Activated T-cell treated with anti-CD3 and anti-CD28 coated beads for 1 hour (primary cell): ENCODE data around the gene LCN2.
A peak's percentile ranks its signal among the peaks of the same experiment; 100 is the strongest.
"Not testable (repeated sequence)": the region's sequence is repeated elsewhere in the genome, so short reads cannot be mapped to it uniquely, and the experiment has no call there.

Experiments used
- DNase-seq: peaks from one replicate; pipeline ENCODE4 v3.0.0-alpha.2; 2020; ENCODE audit warnings: low read depth

The LCN2 gene

DNA sequence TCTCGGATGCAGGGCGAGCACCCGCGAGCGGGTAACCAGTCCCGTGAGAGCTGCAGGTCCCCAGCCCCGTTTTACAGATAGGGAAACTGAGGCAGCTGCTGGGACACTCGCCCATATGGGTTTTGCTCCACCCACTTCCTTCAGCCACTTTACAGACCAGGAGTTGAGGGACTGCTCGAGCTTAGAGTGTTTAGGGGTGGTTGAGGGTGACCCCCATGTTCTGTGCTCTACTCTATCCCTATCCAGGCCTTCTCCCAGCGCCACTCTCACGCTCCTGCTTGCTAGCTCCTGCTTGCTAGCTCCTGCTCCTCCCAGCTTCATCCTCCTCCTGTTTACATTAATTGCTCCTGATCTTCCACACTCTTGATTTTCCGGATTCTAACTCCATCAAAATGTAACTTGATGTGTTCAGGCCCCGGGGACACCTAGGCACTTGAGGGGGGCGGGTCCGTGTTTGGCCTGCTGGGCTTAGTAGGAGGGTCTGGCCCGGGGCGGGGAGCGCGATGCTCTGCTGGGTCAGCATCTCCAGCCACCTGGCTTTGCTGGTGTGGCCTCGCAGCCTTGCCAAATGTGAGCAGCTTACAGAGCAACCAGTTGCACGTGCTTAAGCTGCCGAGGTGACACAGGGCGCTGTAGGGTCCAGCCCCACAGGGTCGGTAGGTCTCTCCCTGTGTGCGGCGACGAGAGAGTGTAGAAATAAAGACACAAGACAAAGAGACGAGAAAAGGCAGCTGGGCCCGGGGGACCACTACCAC lies 20.2 kb upstream of the LCN2 start:
- DNase-seq = no peak

DNA sequence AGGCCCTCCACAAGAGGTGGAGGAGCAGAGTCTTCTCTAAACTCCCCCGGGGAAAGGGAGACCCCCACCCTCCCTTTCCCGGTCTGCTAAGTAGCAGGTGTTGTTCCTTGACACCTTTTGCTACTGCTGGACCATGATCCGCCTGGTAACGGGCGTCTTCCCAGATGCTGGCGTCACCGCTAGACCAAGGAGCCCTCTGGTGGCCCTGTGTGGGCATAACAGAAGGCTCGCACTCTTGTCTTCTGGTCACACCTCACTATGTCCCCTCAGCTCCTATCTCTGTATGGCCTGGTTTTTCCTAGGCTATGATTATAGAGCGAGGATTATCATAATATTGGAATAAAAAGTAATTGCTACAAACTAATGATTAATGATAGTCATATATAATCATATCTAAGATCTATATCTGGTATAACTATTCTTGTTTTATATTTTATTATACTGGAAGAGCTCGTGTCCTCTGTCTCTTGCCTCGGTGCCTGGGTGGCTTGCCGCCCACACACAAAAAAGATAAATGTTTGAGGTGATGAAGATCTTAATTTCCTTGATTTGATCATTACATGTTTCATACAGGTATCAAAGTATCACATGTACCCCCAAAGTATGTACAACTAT lies 19.2 kb upstream of the LCN2 start:
- peak; percentile 23 for DNase-seq

DNA sequence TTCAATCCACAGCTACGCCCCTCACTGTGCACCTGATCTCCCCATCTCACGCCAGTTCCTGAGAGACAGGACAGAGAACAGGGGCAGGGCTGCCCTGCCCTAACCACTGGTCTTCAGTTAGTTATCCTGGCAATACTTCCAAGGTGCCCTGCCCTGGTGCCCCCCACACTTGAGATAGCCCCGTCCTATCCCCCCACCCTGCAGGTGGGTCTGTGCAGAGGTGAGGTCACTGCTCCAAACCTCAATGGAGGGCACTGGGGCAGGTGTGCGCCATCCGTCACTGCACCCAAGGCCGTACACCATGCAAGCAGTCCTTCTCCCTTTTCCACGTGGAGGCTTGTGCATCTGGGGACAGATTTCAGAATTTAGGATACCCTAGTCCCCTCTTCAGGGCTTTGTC lies 18.6 kb upstream of the LCN2 start:
- not testable (repeated sequence) for DNase-seq

DNA sequence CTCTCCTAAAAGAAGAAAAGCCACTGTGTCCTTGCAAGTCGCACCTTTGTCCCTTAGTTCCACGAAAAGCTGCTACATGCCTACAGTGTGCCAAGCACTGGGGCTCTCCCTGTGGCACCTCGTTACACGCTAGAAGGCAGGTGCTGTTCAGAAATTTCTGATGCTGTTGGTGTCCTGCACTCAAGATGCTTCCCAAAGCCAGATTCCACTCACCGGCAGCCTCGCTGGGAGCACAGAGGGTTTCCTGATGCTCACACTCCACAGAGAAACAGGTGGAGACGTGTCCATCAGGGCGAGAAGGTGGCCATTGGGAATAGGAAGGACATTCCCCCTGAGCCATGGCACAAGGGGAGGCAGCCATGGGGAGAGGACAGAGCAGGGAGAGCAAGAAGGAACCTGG lies 17.9 kb upstream of the LCN2 start:
- DNase-seq = not testable (repeated sequence)

DNA sequence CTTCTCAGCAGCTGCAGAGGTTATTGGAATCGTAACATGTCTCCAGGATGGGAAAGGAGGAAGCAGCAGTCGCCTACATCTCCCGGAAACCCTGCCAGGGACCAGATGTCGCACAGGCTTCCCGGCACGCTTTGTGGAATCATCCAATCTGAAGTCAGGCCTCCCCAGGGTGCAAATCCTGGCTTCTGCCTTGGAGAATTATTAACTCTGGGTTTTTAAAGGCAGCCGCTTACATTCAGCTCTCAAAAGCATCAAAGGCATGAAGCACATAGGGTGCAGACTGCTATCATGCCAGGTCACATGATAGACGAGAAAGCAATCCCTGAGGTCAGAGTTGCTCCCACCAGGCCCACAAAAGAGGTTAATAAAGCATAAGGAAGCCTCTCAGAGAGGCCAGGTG lies 17.1 kb upstream of the LCN2 start:
- DNase-seq = not testable (repeated sequence)

DNA sequence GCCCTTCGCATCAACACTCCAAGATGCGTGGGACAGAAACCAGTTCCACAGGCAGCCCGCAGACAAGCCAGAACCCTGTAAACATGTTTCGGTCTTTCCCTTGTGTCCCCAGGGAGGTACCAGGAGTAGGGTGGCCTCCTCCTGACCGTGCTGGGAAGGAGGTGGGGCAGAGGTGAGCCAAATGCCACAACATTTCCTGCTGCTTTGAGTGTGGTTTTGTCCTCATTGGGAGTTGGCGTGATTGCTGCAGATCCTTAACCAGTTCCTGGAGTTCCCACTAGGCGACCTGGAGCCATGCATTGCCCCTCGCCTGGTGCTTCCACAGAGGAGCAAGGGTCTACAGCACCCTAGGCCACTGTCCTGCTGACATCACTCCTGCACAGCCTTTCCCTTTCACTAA lies 13.7 kb upstream of the LCN2 start:
- not testable (repeated sequence) for DNase-seq

DNA sequence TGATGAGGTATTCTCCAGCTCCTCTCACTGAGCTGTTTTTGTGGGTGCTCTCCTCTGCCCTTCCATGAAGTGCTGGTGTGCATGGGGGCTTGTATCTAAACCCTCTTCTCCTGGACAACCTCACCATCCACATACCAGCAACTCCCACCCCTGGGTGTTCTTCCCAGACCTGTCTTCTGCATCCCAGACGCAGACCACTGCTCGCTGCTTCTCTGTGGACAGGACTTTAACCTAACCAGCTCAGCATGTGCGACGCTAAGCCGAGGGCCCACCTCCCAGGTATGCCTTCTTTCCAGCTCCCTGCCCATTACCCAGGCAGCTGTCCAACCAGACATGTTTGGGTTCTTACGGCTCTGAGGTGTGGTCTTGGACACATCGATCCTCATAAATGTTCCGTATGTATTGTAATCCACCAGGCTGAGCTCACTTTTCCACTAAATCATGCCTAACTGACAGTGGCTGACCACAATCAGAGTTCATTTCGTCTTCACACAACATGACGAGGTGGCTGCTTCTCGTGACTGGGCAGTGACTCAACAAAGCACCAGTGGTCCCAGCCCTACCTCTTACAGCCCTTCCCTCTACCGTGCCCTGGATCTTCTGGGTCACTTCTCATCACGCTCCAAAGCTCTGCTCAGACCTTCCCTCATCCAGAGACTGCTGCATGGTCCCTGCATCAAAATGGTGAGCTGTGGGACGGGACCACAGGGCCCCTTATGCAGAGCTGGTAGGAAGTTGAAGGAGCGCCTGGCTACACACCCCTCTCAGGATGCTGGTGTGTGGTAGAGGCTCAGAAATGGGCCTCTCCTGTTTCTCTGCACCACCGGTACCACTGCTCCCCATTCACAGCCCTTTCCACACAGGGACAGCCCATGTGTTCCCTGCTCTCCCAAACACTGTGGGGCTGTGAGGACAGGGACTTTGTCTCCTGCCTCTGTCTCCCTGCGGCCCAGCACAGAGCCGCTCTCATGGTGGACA lies 12.1 kb upstream of the LCN2 start:
- no peak for DNase-seq

DNA sequence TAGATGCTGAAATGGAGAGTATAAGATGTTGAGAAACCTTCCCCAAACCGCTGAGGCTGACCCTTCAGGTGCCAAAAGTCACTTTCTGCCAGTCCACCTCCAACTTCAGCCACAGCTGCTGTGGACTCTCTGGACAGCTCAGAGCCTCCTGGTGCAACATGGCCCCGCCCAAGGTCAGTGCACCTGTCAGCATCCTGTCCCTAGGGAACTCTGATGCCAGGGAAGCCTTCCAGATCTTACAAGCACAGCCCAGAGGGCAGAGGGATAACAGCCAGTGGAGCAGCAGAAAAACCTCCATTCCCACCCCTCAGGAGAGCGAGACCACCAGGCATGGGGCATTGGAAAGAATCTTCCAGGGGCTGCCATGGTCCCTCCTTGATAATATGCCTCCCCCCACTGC lies 11.3 kb upstream of the LCN2 start:
- no peak for DNase-seq

DNA sequence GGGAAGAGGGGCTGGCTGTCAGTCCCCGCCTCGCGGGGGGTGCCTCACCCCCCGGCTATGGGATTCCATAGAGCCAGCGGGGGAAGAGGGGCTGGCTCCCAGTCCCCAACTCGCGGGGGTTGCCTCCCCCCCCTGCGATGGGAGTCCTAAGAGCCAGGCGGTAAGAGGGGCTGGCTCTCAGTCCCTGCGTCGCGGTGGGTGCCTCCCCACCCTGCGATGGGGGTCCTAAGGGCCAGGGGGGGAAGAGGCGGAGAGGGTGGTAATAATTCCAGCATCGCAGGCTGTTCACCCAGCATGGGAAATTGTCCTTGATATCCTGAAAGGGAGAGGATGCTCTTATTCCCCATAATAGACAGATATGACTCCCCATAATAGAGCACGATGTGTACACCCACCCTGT lies 9.6 kb upstream of the LCN2 start:
- DNase-seq = no peak

DNA sequence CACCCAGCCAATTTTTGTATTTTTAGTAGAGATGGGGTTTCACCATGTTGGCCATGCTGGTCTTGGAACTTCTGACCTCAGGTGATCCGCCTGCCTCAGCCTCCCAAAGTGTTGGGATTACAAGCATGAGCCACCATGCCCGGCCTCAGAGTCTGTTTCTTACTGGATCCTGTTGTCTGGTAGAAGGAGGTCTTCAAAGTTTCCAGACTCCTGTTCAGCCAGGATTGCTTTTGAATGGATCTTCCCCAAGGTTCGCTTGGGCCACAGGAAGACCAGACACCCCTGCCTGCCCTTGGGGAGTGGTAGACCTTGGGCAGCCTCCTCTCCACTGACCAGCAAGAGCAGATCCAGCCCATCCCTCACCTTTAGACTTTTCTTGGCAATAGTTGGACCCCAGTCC lies 7.6 kb upstream of the LCN2 start:
- DNase-seq = no peak

DNA sequence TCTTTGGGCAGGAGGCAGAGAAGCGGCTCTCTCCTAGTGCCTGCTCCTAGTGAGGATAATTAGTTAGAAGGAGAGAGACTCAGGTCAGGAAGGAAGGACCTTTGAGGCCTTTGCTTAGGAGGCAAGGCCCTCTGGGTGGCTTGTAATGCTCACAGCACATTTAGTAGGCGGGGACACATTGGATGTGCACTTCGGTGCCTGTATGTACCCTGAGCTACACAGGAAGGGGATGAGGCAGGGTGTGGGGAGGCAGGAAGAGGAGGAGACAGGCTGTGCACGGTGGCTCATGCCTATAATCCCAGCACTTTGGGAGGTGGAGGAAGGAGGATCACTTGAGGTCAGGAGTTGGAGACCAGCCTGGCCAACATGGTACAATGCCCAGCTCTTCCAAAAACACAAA lies 7.2 kb upstream of the LCN2 start:
- DNase-seq = no peak

DNA sequence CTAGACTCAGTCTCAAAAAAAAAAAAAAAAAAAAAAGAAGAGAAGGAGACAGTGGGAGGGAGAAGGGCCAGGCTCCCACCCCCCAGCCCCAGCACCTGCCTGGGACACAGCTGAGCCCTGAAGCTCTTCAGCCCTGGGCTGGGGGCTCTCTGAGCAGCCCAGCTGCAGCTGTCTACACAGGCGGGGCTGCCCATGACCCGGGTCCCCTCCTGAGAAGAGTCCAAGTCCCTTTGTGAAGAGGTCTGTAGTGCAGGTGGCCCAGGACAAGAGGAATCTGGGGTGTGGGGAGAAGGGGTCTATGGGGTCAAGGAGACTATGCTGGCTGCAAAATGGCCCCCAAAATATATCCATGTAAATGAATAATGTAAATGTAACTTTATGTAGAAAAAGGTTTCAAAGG lies 6.7 kb upstream of the LCN2 start:
- DNase-seq = no peak

DNA sequence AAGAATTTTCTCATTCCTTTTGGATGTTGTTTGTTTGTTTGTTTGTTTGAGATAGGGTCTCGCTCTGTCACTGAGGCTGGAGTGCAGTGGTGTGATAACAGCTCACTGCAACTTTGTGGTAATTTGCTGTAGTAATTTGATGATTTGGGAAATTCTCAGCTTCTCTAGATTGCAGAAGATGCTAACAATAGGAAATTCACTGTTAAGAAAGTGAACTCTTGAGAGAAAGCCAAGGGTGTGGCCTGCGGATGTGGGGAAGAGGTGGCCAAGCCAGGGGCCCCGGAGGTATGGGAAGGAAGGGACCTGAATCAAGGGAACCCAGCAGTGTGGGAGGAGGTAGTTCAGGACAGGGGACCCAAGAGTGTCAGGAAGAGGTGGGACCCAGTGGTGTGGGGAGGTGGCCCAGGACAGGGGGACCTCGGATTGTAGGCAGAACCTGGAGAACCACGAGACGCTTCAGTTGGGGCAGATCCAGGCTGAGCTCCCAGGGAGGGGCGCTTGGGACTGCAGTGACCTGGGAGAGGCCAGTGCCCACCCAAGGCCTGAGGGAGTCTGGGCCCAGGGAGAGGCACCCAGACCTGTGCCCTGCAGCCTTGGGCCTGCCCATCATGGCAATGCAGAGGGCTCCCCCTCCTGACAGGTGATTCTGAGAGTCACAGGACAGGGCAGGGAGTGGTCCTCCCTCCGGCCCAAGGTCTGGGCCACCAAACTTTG lies 5.6 kb upstream of the LCN2 start:
- no peak for DNase-seq

DNA sequence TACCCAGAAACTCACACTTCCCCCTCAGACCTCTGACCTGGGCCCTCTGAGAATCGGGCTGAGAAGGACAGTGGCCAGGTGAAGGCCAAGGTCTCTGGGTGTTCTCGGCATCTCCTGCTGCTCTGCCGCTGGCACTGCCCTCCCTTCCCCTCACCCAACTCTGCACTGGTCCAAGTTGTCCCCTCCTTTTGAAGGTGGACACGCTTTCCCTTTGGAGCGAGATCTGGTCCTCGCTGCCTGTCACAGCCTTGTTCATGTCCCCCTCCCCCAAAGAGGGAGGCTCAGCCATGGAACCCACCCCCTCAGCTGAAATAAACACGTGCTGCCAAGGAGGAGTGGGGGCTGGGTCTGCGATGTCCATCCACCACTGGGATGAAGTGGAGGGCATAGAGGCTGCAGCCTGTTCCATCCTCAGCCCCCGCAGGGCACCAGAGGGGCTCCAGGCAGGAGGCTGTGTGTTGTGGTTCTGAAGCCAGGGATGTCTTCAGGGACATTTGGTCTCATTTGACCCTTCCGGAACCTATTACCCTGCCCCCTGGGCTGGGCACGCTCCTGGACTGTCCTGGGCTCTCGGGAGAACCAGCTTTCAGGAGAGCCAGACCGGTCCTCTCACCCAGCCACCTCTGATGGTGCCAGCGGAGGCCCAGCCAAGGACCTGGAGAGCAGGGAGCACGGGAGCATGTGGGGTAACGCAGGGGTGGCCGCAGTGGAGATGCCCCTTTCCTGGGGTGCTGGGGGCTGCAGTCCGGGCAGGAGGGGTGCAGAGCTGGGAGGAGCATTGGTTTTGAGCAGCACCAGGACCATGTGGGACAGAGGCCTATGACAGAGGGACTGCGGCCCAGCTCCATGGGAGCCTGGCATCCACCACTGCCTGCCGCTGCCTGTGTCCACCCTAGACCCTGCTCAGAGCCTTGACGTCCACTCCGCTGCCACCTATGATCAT lies 4.7 kb upstream of the LCN2 start:
- DNase-seq = no peak

DNA sequence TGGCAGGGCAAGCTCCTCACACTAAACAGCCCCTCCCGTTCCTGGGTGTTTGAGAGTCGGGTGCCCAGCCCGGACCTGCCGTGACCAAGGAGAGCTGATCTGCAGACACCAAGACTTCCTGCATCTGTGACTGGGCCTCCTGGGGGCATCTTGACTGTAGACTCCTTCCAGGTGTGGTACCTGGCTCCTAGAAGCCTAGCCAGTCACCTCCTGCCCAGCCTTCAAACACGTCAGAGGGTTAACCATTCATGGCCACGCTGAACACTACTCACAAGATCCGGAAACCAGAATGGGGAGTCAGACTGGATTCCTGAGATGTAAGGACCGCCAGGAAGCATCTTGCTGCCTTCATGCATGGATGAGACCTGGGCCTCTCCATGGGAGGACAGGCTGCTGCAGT lies 3.7 kb upstream of the LCN2 start:
- DNase-seq = no peak

DNA sequence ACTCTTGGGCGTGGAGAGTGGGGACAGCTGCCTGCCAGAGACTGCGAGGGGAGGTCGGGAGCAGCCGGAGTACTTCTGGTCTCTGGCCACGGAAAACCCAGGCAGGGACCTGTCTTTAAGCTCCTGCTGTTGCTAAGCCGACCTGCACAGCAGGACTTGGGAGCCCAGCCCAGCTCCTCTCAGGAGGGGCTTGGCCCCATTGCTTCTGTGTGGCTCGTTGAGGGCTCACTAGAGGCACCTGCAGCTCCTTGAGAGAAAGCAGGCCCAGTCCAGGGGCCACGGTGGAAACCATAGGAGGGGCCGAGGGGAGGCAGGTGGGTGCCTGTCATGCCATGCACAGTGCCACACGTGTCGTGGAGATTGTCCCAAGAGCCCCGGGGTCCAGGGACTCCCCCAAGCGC lies 3.3 kb upstream of the LCN2 start:
- DNase-seq = no peak

DNA sequence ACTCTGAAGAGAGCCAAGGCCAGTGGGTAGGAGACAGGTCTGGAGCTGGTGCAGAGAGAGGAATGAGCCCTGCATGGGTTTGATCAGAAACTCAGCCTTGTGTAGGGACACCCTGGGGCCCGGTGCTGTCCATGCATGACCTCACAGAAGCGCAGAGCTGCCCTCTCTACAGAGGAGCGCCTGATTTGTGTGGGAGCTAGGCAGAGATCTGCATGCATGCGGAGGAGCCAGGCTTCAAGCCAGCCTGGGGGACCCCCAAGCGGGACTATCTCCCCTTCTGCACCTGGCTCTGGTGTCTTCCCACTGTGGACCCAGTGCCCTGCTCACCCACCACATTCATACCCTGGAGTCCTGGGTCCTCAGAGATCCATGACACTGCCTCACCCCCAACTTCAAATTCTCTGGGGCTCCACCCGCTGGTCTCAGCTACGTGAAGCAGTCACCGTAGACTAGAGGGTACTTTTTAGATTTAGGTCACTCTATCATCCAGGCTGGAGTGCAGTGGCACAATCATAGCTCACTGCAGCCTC lies 2.6 kb upstream of the LCN2 start:
- DNase-seq = no peak

DNA sequence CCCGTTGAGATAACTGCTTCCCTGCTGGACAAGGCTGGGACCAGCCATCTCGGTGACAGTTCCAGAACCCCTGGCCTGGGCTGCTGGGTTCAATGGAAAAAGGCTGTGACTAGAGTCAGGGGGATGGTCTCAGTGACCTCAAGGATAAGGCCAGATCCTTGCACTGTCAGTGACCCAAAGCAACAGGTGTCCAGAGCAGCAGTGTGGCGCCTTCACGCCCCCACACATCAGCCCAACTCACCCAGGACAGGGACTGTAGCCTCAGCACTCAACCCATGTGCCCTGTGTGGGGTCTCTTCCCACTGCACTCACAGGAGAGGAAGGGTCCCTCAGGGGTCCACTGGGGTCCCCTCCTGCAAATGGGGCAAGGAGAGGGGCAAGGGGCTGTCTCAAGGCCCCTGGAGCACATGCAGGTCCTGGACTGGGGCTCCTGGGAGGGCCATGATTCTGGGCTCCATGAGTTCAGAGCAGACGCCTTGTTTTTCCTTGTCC lies 698 bp upstream of the LCN2 start:
- DNase-seq = no peak

DNA sequence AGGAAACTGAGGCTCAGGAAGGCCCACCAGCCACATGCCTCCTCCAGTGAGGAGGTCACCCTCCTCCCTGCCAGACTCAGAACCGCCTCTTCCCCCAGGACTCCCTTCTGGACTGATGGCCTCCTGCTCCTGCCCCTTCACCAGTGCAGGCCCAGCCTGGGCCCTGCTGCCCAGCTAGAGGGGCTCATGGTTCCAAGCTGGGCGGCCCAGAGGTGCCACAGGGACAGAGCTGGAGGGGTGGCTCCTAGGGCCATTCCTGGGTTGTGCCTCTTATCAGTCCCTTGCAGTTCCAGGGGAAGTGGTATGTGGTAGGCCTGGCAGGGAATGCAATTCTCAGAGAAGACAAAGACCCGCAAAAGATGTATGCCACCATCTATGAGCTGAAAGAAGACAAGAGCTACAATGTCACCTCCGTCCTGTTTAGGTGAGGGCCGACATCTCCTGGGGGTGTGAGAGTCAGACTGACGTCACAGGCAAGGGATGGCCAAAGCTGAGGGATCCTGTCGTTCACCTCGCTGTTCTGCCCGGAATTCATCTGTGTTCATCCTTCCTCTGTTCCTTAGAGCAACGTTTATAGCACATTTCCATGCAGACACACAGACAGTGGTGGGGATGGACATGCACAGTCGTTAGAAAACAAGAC lies 819 bp downstream of the LCN2 start:
- no peak for DNase-seq
